Measurements from ENCODE around the gene CD3D.

- TF ChIP-seq CTCF (IDR thresholded peaks at IDR 0.05), result no peak
- no peak for TF ChIP-seq POLR2A (IDR thresholded peaks at IDR 0.05)
Observed at GRCh38 chr11:118338637-118339061, 3.9 kb downstream of the CD3D start.

All from heart left ventricle (tissue), 13 donors.